ENCODE results near the gene DYRK3.

GRCh38 chr1:206668874-206669410, 33.6 kb downstream of the DYRK3 start:
- no peak for TF ChIP-seq CTCF (conservative IDR thresholded peaks at IDR 0.05 in 1 of 2, IDR thresholded peaks at IDR 0.05 in 1 of 2; ENCODE audit: extremely low read depth in 1 of 2, insufficient read depth in 1 of 2, low read depth in 1 of 2, low read length in 2 of 2)
- no peak for TF ChIP-seq EZH2 (IDR thresholded peaks at IDR 0.05; ENCODE audit: borderline replicate concordance, low read length)

Data from mammary epithelial cell (primary cell).